Neural progenitor cell (in vitro differentiated cells): ENCODE data around the gene TNIP1. TPM values are rescaled to one million over a fixed set of nuclear protein-coding genes. Genes with fewer than 3 reads are reported as not detected.

Source experiments
- DNase-seq: peaks from one replicate; pipeline ENCODE4 v3.0.0-alpha.2; 2016; ENCODE audit warnings: low spot score
- H2AFZ ChIP-seq: fragments of 200-600 bp; sonication (generic); replicated peaks from 2 replicates; pipeline ENCODE4 v1.6.1; 2016; ENCODE audit warnings: antibody characterized with exemption
- H3F3A ChIP-seq: fragments of 200-600 bp; sonication (generic); 2 replicates; pipeline ENCODE4 v1.6.1; 2016; ENCODE audit warnings: antibody characterized with exemption, low read depth
- H3K27ac ChIP-seq: fragments of 200-600 bp; sonication (generic); 2 replicates; pipeline ENCODE4 v1.5.1; 2016; ENCODE audit warnings: mild to moderate bottlenecking
- H3K27me3 ChIP-seq: fragments of 200-600 bp; sonication (generic); 2 replicates; pipeline ENCODE4 v1.6.1; 2016; ENCODE audit warnings: mild to moderate bottlenecking, moderate library complexity
- H3K36me3 ChIP-seq: fragments of 200-600 bp; sonication (generic); 2 replicates; pipeline ENCODE4 v1.5.1; 2016
- H3K4me1 ChIP-seq: fragments of 200-600 bp; sonication (generic); 2 replicates; pipeline ENCODE4 v1.6.1; 2016; ENCODE audit warnings: mixed run types
- H3K4me2 ChIP-seq: fragments of 200-600 bp; sonication (generic); 2 replicates; pipeline ENCODE4 v1.6.1; 2016
- H3K4me3 ChIP-seq: fragments of 200-600 bp; sonication (generic); 2 replicates; pipeline ENCODE4 v1.5.1; 2016
- H3K79me2 ChIP-seq: fragments of 200-600 bp; sonication (generic); 2 replicates; pipeline ENCODE4 v1.6.1; 2016; ENCODE audit warnings: low read depth
- H3K9ac ChIP-seq: fragments of 200-600 bp; sonication (generic); 2 replicates; pipeline ENCODE4 v1.6.1; 2016
- H3K9me3 ChIP-seq: fragments of 200-600 bp; sonication (generic); 2 replicates; pipeline ENCODE4 v1.5.1; 2016; ENCODE audit warnings: low read depth
- H4K20me1 ChIP-seq: fragments of 200-600 bp; sonication (generic); 2 replicates; pipeline ENCODE4 v1.6.1; 2016; ENCODE audit warnings: low read depth
- H3K27ac Mint-ChIP-seq: 3 replicates; pipeline ENCODE4 v1.8.0; 2021; ENCODE audit warnings: mixed read lengths
- H3K27me3 Mint-ChIP-seq: 2 replicates; pipeline ENCODE4 v1.8.0; 2022; ENCODE audit warnings: low read depth, mild to moderate bottlenecking, inconsistent platforms, moderate library complexity, mixed read lengths; ENCODE audit not compliant: insufficient read depth
- H3K36me3 Mint-ChIP-seq: 3 replicates; pipeline ENCODE4 v1.8.0; 2021; ENCODE audit warnings: mixed read lengths
- H3K4me1 Mint-ChIP-seq: 3 replicates; pipeline ENCODE4 v1.8.0; 2021; ENCODE audit warnings: mixed read lengths
- H3K4me3 Mint-ChIP-seq: 3 replicates; pipeline ENCODE4 v1.8.0; 2021; ENCODE audit warnings: mild to moderate bottlenecking, moderate library complexity, mixed read lengths
- H3K9me3 Mint-ChIP-seq: 3 replicates; pipeline ENCODE4 v1.8.0; 2020; ENCODE audit warnings: mixed read lengths
- EZH2 ChIP-seq: fragments of 200-600 bp; sonication (generic); IDR thresholded peaks from 2 replicates; pipeline ENCODE4 v1.6.1; 2017; ENCODE audit warnings: antibody characterized with exemption, mild to moderate bottlenecking, moderate library complexity
- EZH2phosphoT487 ChIP-seq: fragments of 200-600 bp; sonication (generic); IDR thresholded peaks from 2 replicates; pipeline ENCODE4 v1.6.1; 2017; ENCODE audit warnings: antibody characterized with exemption
- total RNA-seq: library from RNA; depleted of rRNA; stranded (reverse); fragments of >200 nt; gene quantifications from 2 replicates; pipeline ENCODE4 v1.2.3, GENCODE V29; 2015; ENCODE audit warnings: low replicate concordance
- TF ChIP-seq, protein P1 (sequence below): fragments of 200-600 bp; sonication (generic); IDR thresholded peaks from 2 replicates; pipeline ENCODE4 v1.5.1; 2017; ENCODE audit warnings: antibody characterized with exemption, mild to moderate bottlenecking

Gene TNIP1
- total RNA-seq, 1 donor from 2014 or later, result 33.5 TPM

DNA sequence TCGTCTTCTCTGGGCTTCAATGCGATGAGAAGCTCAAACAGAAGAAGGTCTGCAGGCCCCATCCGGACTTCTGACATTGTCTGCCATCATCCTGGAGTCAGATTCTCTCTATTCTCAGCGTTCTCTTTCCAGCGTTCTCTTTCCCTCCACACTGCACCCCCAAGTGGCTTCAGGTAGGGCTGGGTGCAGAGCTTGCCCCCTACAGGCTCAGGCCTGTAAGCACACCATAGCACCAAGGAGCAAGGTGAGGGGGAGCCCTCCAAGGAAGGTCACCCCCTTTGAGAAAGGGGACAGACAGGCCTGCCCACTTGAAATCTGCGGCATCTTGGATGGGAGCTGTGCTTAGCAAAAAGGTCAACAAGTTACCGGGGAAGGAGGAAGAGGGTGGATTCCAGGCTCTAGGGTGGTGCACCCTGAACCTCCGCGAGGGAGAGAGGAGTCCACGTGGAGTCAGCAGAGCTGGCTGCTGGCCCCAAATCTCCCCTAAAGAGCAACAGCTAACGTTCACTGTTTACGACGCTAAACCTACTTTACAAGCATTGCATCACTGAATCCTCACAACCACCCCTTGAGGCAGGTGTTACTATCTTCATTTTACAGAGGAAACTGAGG, 32.9 kb downstream of the TNIP1 start:
- TF ChIP-seq EZH2 (no peak), EZH2phosphoT487 (no peak)
- TF ChIP-seq, protein P1, sequence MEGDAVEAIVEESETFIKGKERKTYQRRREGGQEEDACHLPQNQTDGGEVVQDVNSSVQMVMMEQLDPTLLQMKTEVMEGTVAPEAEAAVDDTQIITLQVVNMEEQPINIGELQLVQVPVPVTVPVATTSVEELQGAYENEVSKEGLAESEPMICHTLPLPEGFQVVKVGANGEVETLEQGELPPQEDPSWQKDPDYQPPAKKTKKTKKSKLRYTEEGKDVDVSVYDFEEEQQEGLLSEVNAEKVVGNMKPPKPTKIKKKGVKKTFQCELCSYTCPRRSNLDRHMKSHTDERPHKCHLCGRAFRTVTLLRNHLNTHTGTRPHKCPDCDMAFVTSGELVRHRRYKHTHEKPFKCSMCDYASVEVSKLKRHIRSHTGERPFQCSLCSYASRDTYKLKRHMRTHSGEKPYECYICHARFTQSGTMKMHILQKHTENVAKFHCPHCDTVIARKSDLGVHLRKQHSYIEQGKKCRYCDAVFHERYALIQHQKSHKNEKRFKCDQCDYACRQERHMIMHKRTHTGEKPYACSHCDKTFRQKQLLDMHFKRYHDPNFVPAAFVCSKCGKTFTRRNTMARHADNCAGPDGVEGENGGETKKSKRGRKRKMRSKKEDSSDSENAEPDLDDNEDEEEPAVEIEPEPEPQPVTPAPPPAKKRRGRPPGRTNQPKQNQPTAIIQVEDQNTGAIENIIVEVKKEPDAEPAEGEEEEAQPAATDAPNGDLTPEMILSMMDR, result peak; percentile 75
- H3K4me1 Mint-ChIP-seq, result no peaks in the 10 kb centered on the region
- H3K9me3 ChIP-seq, result no peaks in the 10 kb centered on the region
- peaks cover 5% of the 10 kb centered on the region for H3F3A ChIP-seq
- H3K4me1 ChIP-seq, result no peaks in the 10 kb centered on the region
- H3K36me3 Mint-ChIP-seq, result peaks cover 23% of the 10 kb centered on the region
- H3K4me2 ChIP-seq, result no peak overlapping the region
- no peaks in the 10 kb centered on the region for H3K27me3 Mint-ChIP-seq
- no peaks in the 10 kb centered on the region for H3K27me3 ChIP-seq
- no peak overlapping the region for H3K4me3 Mint-ChIP-seq
- H3K36me3 ChIP-seq, result peaks cover 4% of the 10 kb centered on the region
- H2AFZ ChIP-seq, result no peak overlapping the region
- H3K9me3 Mint-ChIP-seq, result no peaks in the 10 kb centered on the region
- H3K4me3 ChIP-seq, result no peak overlapping the region
- no peaks in the 10 kb centered on the region for H3K79me2 ChIP-seq
- peak; percentile 56 for DNase-seq
- peaks cover 4% of the 10 kb centered on the region for H4K20me1 ChIP-seq
- no peak overlapping the region for H3K27ac Mint-ChIP-seq
- H3K9ac ChIP-seq, result no peak overlapping the region
- H3K27ac ChIP-seq, result no peak overlapping the region

GRCh38 chr5:151042453-151043093, 38.3 kb downstream of the TNIP1 start:
- no peak overlapping the region for H3K4me3 ChIP-seq
- H3K4me2 ChIP-seq, result no peak overlapping the region
- Mint-ChIP-seq H3K4me3 (no peak overlapping the region), H3K9me3 (no peaks in the 10 kb centered on the region), H3K4me1 (no peaks in the 10 kb centered on the region), H3K27me3 (no peaks in the 10 kb centered on the region), H3K36me3 (peaks cover 21% of the 10 kb centered on the region), H3K27ac (no peak overlapping the region)
- no peak for DNase-seq
- H4K20me1 ChIP-seq, result no peaks in the 10 kb centered on the region
- H2AFZ ChIP-seq, result no peak overlapping the region
- no peaks in the 10 kb centered on the region for H3K79me2 ChIP-seq
- TF ChIP-seq EZH2, result no peak
- H3K9me3 ChIP-seq, result no peaks in the 10 kb centered on the region
- no peaks in the 10 kb centered on the region for H3K36me3 ChIP-seq
- no peaks in the 10 kb centered on the region for H3K27me3 ChIP-seq
- H3F3A ChIP-seq, result no peaks in the 10 kb centered on the region
- H3K27ac ChIP-seq, result no peak overlapping the region
- H3K9ac ChIP-seq, result no peak overlapping the region
- no peaks in the 10 kb centered on the region for H3K4me1 ChIP-seq

- Histone ChIP-seq H3K36me3 (no peaks in the 10 kb centered on the region), H3K27me3 (no peaks in the 10 kb centered on the region), H3K79me2 (no peaks in the 10 kb centered on the region), H3K9me3 (no peaks in the 10 kb centered on the region), H3K4me3 (no peak overlapping the region), H3F3A (no peaks in the 10 kb centered on the region), H3K27ac (no peak overlapping the region), H3K4me1 (no peaks in the 10 kb centered on the region), H4K20me1 (no peaks in the 10 kb centered on the region), H3K9ac (no peak overlapping the region), H2AFZ (no peak overlapping the region), H3K4me2 (no peak overlapping the region)
- H3K27ac Mint-ChIP-seq, result no peak overlapping the region
- H3K4me3 Mint-ChIP-seq, result no peak overlapping the region
- H3K9me3 Mint-ChIP-seq, result no peaks in the 10 kb centered on the region
- no peaks in the 10 kb centered on the region for H3K4me1 Mint-ChIP-seq
- no peak for DNase-seq
- H3K27me3 Mint-ChIP-seq, result no peaks in the 10 kb centered on the region
- TF ChIP-seq EZH2, result no peak
- no peak for TF ChIP-seq EZH2phosphoT487
- TF ChIP-seq, protein P1, result no peak
- peaks cover 21% of the 10 kb centered on the region for H3K36me3 Mint-ChIP-seq
Observed at GRCh38 chr5:151041577-151042268, 39.1 kb downstream of the TNIP1 start.
